GM12875 (cell line): ENCODE measurements around the gene FGD4.

Experiments used
- H3K4me3 ChIP-seq: one replicate; pipeline ENCODE4 v1.5.1; 2011; ENCODE audit warnings: low read depth, low read length, control low read depth
- CTCF ChIP-seq: IDR thresholded peaks from 2 replicates; pipeline ENCODE4 v1.5.1; 2011; ENCODE audit warnings: low read depth, mild to moderate bottlenecking, control low read depth, inconsistent platforms, low read length, moderate library complexity, borderline replicate concordance; ENCODE audit not compliant: insufficient read depth

FGD4 gene

GRCh38 chr12:32544893-32545292 lies 145.5 kb downstream of the FGD4 start:
- no peak overlapping the region for H3K4me3 ChIP-seq

GRCh38 chr12:32545413-32545980 lies 146.1 kb downstream of the FGD4 start:
- no peak for TF ChIP-seq CTCF
- H3K4me3 ChIP-seq = no peak overlapping the region

More at GRCh38 chr12:32544893-32545292, 145.5 kb downstream of the FGD4 start:
- no peak for TF ChIP-seq CTCF

GRCh38 chr12:32546272-32546671 lies 146.9 kb downstream of the FGD4 start:
- TF ChIP-seq CTCF = no peak
- H3K4me3 ChIP-seq = no peak overlapping the region

GRCh38 chr12:32548691-32549281 lies 149.4 kb downstream of the FGD4 start:
- H3K4me3 ChIP-seq = no peak overlapping the region
- TF ChIP-seq CTCF = no peak

GRCh38 chr12:32549675-32550079 lies 150.3 kb downstream of the FGD4 start:
- H3K4me3 ChIP-seq = no peak overlapping the region
- TF ChIP-seq CTCF = no peak

GRCh38 chr12:32551058-32551457 lies 151.7 kb downstream of the FGD4 start:
- no peak overlapping the region for H3K4me3 ChIP-seq
- no peak for TF ChIP-seq CTCF

- no peak for TF ChIP-seq CTCF
- H3K4me3 ChIP-seq = no peak overlapping the region
These were observed 159.5 kb downstream of the FGD4 start for GRCh38 chr12:32558903-32559302.
